ENCODE data around the gene ZNHIT1.
"Not testable (repeated sequence)": the region's sequence is repeated elsewhere in the genome, so short reads cannot be mapped to it uniquely, and the experiment has no call there.

ZNHIT1 gene

GRCh38 chr7:101243646-101244374 is 25.8 kb downstream of the ZNHIT1 start:
- no peak for DNase-seq

- DNase-seq = peak; percentile 95
These were observed 26.6 kb downstream of the ZNHIT1 start, which contains the start of gene FIS1 for GRCh38 chr7:101244375-101245146. TSS of gene FIS1 (minus strand) at chr7:101245081. CDS start at chr7:101245004, 77 bp downstream.

- DNase-seq = no peak
These were observed 27.2 kb downstream of the ZNHIT1 start for GRCh38 chr7:101245147-101245668.

- DNase-seq = no peak
These were observed 30.3 kb downstream of the ZNHIT1 start for GRCh38 chr7:101248276-101248675.

- DNase-seq = no peak
These were observed 32.4 kb downstream of the ZNHIT1 start for GRCh38 chr7:101250324-101250723.

GRCh38 chr7:101251871-101252659 is 34.1 kb downstream of the ZNHIT1 start:
- DNase-seq = peak; percentile 98

GRCh38 chr7:101253199-101253598 is 35.2 kb downstream of the ZNHIT1 start:
- DNase-seq = not testable (repeated sequence)

- no peak for DNase-seq
These were observed 37.8 kb downstream of the ZNHIT1 start for GRCh38 chr7:101255796-101256195.

GRCh38 chr7:101258243-101258731 is 40.3 kb downstream of the ZNHIT1 start:
- no peak for DNase-seq

- DNase-seq = not testable (repeated sequence)
These were observed 46.2 kb downstream of the ZNHIT1 start for GRCh38 chr7:101264102-101264706.

- DNase-seq = no peak
These were observed 47.9 kb downstream of the ZNHIT1 start for GRCh38 chr7:101265622-101266516.

GRCh38 chr7:101269664-101270063 is 51.7 kb downstream of the ZNHIT1 start:
- DNase-seq = no peak

- DNase-seq = no peak
These were observed 53.1 kb downstream of the ZNHIT1 start for GRCh38 chr7:101271021-101271420.

- no peak for DNase-seq
These were observed 55.2 kb downstream of the ZNHIT1 start for GRCh38 chr7:101273206-101273605.
